ENCODE measurements around the gene PRR16.

The PRR16 gene

DNA sequence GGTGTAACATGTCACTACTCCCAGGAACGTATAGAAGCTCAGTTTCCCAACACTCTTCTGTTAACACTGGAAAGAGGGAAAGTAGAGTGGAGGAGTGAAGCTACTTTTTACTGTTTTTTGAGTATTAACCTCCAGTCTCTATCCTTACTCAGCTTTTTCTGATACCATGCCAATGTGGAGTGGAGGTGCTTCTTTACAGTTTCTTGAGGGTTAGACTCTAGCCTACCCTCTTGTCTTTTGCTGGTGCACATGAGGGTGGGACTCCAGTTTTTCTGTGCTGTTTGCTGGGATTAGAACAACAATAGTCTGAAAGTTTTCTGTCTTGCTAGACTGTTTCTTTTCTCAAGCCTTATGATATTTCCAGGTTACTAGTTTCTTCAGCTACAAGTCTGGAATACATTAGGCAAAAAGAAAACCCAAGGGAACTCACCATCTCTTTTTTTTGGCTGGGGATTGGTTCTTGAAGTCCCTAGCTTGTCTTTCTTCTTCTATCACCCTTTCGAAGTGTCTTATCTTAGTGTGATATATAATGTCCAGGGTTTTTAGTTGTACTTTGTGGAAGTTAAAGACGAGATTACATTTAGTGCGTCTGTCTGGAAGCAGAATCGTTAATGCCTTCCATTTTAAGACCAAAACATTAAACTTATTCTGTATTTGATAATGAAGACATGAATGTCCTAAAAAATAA lies 35.9 kb downstream of the PRR16 start:
- H3K27ac ChIP-seq (replicated peaks): no peak overlapping the region
- no peak overlapping the region for H3K4me3 ChIP-seq (replicated peaks; ENCODE audit: insufficient read depth, low read length)
- H3K27me3 ChIP-seq (ENCODE audit: insufficient read depth, poor library complexity, severe bottlenecking): no peaks in the 10 kb centered on the region
- no peak for TF ChIP-seq POLR2AphosphoS5 (IDR thresholded peaks at IDR 0.05; ENCODE audit: low read depth)
- TF ChIP-seq, protein P1, sequence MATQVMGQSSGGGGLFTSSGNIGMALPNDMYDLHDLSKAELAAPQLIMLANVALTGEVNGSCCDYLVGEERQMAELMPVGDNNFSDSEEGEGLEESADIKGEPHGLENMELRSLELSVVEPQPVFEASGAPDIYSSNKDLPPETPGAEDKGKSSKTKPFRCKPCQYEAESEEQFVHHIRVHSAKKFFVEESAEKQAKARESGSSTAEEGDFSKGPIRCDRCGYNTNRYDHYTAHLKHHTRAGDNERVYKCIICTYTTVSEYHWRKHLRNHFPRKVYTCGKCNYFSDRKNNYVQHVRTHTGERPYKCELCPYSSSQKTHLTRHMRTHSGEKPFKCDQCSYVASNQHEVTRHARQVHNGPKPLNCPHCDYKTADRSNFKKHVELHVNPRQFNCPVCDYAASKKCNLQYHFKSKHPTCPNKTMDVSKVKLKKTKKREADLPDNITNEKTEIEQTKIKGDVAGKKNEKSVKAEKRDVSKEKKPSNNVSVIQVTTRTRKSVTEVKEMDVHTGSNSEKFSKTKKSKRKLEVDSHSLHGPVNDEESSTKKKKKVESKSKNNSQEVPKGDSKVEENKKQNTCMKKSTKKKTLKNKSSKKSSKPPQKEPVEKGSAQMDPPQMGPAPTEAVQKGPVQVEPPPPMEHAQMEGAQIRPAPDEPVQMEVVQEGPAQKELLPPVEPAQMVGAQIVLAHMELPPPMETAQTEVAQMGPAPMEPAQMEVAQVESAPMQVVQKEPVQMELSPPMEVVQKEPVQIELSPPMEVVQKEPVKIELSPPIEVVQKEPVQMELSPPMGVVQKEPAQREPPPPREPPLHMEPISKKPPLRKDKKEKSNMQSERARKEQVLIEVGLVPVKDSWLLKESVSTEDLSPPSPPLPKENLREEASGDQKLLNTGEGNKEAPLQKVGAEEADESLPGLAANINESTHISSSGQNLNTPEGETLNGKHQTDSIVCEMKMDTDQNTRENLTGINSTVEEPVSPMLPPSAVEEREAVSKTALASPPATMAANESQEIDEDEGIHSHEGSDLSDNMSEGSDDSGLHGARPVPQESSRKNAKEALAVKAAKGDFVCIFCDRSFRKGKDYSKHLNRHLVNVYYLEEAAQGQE (IDR thresholded peaks at IDR 0.05; ENCODE audit: insufficient replicate concordance, low read depth): no peak
- no peak for TF ChIP-seq SPI1 (IDR thresholded peaks at IDR 0.05; ENCODE audit: borderline replicate concordance, low read depth)
- no peak for DNase-seq (ENCODE audit: low read depth in 1 of 2, low spot score in 1 of 2)

DNA sequence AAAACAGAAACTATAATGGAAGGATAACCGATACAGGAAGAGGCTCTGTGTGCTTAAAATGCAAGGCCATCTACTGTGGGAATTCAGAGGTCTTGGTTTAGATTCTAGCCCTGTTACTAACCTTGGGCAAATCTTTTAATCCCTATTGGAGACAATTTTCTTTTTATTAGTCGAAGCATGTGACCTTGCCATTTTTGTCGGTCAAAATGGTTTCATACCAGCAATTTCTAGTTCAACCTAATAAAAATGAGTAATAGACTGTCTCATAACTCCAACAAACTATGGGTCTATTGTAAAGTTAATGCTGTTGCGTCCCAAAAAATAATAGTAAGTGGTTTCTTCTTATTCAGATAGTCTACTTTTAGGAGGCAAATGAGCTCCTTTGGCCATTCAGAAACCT lies 38.4 kb downstream of the PRR16 start:
- no peak overlapping the region for H3K4me3 ChIP-seq (replicated peaks; ENCODE audit: insufficient read depth, low read length)
- no peaks in the 10 kb centered on the region for H3K27me3 ChIP-seq (ENCODE audit: insufficient read depth, poor library complexity, severe bottlenecking)
- no peak for TF ChIP-seq POLR2AphosphoS5 (IDR thresholded peaks at IDR 0.05; ENCODE audit: low read depth)
- TF ChIP-seq, protein P2, sequence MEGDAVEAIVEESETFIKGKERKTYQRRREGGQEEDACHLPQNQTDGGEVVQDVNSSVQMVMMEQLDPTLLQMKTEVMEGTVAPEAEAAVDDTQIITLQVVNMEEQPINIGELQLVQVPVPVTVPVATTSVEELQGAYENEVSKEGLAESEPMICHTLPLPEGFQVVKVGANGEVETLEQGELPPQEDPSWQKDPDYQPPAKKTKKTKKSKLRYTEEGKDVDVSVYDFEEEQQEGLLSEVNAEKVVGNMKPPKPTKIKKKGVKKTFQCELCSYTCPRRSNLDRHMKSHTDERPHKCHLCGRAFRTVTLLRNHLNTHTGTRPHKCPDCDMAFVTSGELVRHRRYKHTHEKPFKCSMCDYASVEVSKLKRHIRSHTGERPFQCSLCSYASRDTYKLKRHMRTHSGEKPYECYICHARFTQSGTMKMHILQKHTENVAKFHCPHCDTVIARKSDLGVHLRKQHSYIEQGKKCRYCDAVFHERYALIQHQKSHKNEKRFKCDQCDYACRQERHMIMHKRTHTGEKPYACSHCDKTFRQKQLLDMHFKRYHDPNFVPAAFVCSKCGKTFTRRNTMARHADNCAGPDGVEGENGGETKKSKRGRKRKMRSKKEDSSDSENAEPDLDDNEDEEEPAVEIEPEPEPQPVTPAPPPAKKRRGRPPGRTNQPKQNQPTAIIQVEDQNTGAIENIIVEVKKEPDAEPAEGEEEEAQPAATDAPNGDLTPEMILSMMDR (IDR thresholded peaks at IDR 0.05; ENCODE audit: insufficient read depth, low read length): no peak
- TF ChIP-seq GABPA (IDR thresholded peaks at IDR 0.05; ENCODE audit: low read depth): no peak
- TF ChIP-seq, protein P1 (IDR thresholded peaks at IDR 0.05; ENCODE audit: insufficient replicate concordance, low read depth): no peak
- TF ChIP-seq SPI1 (IDR thresholded peaks at IDR 0.05; ENCODE audit: borderline replicate concordance, low read depth): no peak
- H3K27ac ChIP-seq (replicated peaks): no peak overlapping the region
- DNase-seq (ENCODE audit: low read depth in 1 of 2, low spot score in 1 of 2): no peak

DNA sequence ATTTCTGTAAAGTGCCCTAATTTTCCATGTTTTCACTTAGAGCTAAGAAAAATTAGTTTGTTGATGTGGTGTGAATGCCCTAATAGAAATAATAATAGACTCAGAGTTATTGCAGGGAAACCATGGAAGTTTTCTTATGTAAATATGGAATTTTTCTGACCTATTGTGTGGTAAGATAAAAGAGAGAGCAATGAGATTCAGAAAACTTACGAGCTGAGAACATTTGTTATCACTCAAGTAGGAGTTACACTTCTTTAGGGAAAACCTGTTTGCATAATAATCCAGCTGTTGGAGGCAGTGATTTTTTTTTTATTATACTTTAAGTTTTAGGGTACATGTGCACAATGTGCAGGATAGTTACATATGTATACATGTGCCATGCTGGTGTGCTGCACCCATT lies 39.2 kb downstream of the PRR16 start:
- Histone ChIP-seq H3K27me3 (ENCODE audit: insufficient read depth, poor library complexity, severe bottlenecking) (no peaks in the 10 kb centered on the region), H3K27ac (replicated peaks) (no peak overlapping the region), H3K4me3 (replicated peaks; ENCODE audit: insufficient read depth, low read length) (no peak overlapping the region)
- TF ChIP-seq, protein P2 (IDR thresholded peaks at IDR 0.05; ENCODE audit: insufficient read depth, low read length): no peak
- TF ChIP-seq GABPA (IDR thresholded peaks at IDR 0.05; ENCODE audit: low read depth) (no peak), SPI1 (IDR thresholded peaks at IDR 0.05; ENCODE audit: borderline replicate concordance, low read depth) (no peak), POLR2AphosphoS5 (IDR thresholded peaks at IDR 0.05; ENCODE audit: low read depth) (no peak)
- TF ChIP-seq, protein P1 (IDR thresholded peaks at IDR 0.05; ENCODE audit: insufficient replicate concordance, low read depth): no peak
- DNase-seq (ENCODE audit: low read depth in 1 of 2, low spot score in 1 of 2): no peak
